Natural killer cell (primary cell): ENCODE data around the gene MITF. TPM values are rescaled to one million over a fixed set of nuclear protein-coding genes. Genes with fewer than 3 reads are reported as not detected.
"Not testable (repeated sequence)": the region's sequence is repeated elsewhere in the genome, so short reads cannot be mapped to it uniquely, and the experiment has no call there.

Experiments
- ATAC-seq, 3 donors: fragments of 150-1000 bp in 2 of 3; fragments of 200-7000 bp in 1 of 3; cut with Tn5 transposase; 1 replicate in 1 of 3; 2 replicates in 2 of 3; pipeline ENCODE4 v1.10.0; 2021; ENCODE audit warnings: mild to moderate bottlenecking in 2 of 3, moderate library complexity in 2 of 3
- DNase-seq, 2 donors: peaks; one replicate each; pipeline versions ENCODE4 v3.0.0 to v3.0.0-alpha.2; 2013 to 2021; ENCODE audit warnings: mixed read lengths in 1 of 2
- H3K27ac ChIP-seq: one replicate; pipeline ENCODE4 v1.5.1; 2013; ENCODE audit warnings: mild to moderate bottlenecking, low read length
- H3K27me3 ChIP-seq: one replicate; pipeline ENCODE4 v1.6.1; 2013; ENCODE audit warnings: low read length; ENCODE audit not compliant: control insufficient read depth, insufficient read depth
- H3K36me3 ChIP-seq: one replicate; pipeline ENCODE4 v1.6.1; 2013; ENCODE audit warnings: low read length; ENCODE audit not compliant: control insufficient read depth, insufficient read depth
- H3K4me1 ChIP-seq: one replicate; pipeline ENCODE4 v1.6.1; 2013; ENCODE audit warnings: low read length; ENCODE audit not compliant: control insufficient read depth, insufficient read depth
- H3K4me3 ChIP-seq: one replicate; pipeline ENCODE4 v1.5.1; 2013; ENCODE audit warnings: low read length
- H3K9me3 ChIP-seq: one replicate; pipeline ENCODE4 v1.6.1; 2013; ENCODE audit warnings: low read length; ENCODE audit not compliant: control insufficient read depth, insufficient read depth
- H3K27ac Mint-ChIP-seq, 2 donors: one replicate each; pipeline ENCODE4 v1.8.0; 2022; ENCODE audit warnings: mild to moderate bottlenecking in 2 of 2, mixed read lengths in 2 of 2, moderate library complexity in 1 of 2
- H3K27me3 Mint-ChIP-seq, 2 donors: one replicate each; pipeline ENCODE4 v1.8.0; 2022; ENCODE audit warnings: low read depth in 2 of 2, mixed read lengths in 2 of 2
- H3K36me3 Mint-ChIP-seq: one replicate; pipeline ENCODE4 v1.8.0; 2022; ENCODE audit warnings: mixed read lengths
- H3K4me1 Mint-ChIP-seq, 2 donors: one replicate each; pipeline ENCODE4 v1.8.0; 2022; ENCODE audit warnings: mixed read lengths in 2 of 2
- H3K4me3 Mint-ChIP-seq: one replicate; pipeline ENCODE4 v1.8.0; 2022; ENCODE audit warnings: mild to moderate bottlenecking, moderate library complexity, mixed read lengths
- H3K9me3 Mint-ChIP-seq, 2 donors: one replicate each; pipeline ENCODE4 v1.8.0; 2022; ENCODE audit warnings: mixed read lengths in 2 of 2
- WGBS: methylation state at CpG from one replicate; pipeline ENCODE4 v1.1.7; 2013; ENCODE audit warnings: missing lambda C conversion rate; ENCODE audit not compliant: insufficient coverage; 5-methylcytosine and 5-hydroxymethylcytosine counted together
- intact Hi-C: fragments of 100-400 bp; cut with micrococcal nuclease; formaldehyde crosslinking; loops from one replicate; pipeline ENCODE4 v1.14.2; 2022
- total RNA-seq, 4 donors: library from RNA; stranded (reverse); fragments of 120-200 nt in 1 of 4; gene quantifications; one replicate each; pipeline versions ENCODE4 v1.2.3 to v1.2.4, GENCODE V29; 2013 to 2022
- TF ChIP-seq, protein P1 (sequence below): fragments of 200-600 bp; IDR thresholded peaks from one replicate; pipeline ENCODE4 v1.8.0; 2022; ENCODE audit warnings: antibody characterized with exemption

MITF gene
- total RNA-seq, 3 donors from 2014 or later (not counting 1 experiment from before 2014, with no cell fraction given) = 0.23 to 1.5 (median 0.54) TPM

- H3K36me3 ChIP-seq = no peaks in the 10 kb centered on the region
- no peak overlapping the region for H3K27ac ChIP-seq
- WGBS = 80% methylated on average over 1 of the region's 1 CpG
- no peaks in the 10 kb centered on the region for H3K27me3 Mint-ChIP-seq
- intact Hi-C loops = no loop called here
- no peak for DNase-seq
- H3K9me3 ChIP-seq = no peaks in the 10 kb centered on the region
- no peaks in the 10 kb centered on the region for H3K36me3 Mint-ChIP-seq
- H3K27me3 ChIP-seq = no peaks in the 10 kb centered on the region
- H3K4me1 ChIP-seq = no peaks in the 10 kb centered on the region
- no peaks in the 10 kb centered on the region for H3K4me1 Mint-ChIP-seq
- TF ChIP-seq, protein P1, sequence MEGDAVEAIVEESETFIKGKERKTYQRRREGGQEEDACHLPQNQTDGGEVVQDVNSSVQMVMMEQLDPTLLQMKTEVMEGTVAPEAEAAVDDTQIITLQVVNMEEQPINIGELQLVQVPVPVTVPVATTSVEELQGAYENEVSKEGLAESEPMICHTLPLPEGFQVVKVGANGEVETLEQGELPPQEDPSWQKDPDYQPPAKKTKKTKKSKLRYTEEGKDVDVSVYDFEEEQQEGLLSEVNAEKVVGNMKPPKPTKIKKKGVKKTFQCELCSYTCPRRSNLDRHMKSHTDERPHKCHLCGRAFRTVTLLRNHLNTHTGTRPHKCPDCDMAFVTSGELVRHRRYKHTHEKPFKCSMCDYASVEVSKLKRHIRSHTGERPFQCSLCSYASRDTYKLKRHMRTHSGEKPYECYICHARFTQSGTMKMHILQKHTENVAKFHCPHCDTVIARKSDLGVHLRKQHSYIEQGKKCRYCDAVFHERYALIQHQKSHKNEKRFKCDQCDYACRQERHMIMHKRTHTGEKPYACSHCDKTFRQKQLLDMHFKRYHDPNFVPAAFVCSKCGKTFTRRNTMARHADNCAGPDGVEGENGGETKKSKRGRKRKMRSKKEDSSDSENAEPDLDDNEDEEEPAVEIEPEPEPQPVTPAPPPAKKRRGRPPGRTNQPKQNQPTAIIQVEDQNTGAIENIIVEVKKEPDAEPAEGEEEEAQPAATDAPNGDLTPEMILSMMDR = no peak
- no peak for ATAC-seq
- no peak overlapping the region for H3K27ac Mint-ChIP-seq
- H3K4me3 ChIP-seq = no peak overlapping the region
- peaks cover 4 to 7% of the 10 kb centered on the region in 2 donors for H3K9me3 Mint-ChIP-seq
- H3K4me3 Mint-ChIP-seq = no peak overlapping the region
Measured at GRCh38 chr3:69902386-69902785, 163.1 kb downstream of the MITF start.

DNA sequence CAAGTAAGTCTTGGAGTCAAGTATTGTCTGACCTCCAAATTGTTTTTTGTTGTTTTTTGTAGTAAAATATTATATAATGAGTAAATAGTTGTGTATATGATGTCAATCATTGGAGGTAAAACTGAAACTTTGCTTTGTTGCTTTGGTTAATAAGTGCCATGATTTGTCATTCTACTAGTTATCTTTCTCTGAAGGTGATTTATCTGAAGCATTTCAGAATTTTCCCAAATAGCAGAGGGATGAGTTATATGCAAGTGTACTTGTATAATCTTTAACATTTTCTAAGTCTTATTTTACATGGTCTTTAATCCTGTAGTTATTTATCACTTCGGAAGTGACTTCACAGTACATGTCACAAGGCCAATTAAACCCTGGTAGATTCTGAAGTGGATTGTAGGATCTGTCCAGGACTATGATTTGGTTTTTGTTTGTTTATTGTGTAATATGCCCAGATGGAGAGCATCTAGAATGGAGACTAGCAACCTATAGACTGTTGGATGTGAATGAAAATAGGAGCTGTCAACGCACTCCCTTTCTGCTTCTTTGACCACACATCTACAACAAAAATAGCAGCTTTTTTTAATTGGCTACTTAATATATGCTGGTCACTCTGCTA lies 167.2 kb downstream of the MITF start:
- Histone ChIP-seq H3K9me3 (peaks cover 3% of the 10 kb centered on the region), H3K4me1 (no peaks in the 10 kb centered on the region), H3K27me3 (no peaks in the 10 kb centered on the region), H3K27ac (no peak overlapping the region), H3K36me3 (no peaks in the 10 kb centered on the region), H3K4me3 (no peak overlapping the region)
- Mint-ChIP-seq H3K9me3 (peaks cover 7 to 12% of the 10 kb centered on the region in 2 donors), H3K27ac (no peak overlapping the region), H3K27me3 (no peaks in the 10 kb centered on the region), H3K4me3 (no peak overlapping the region), H3K36me3 (no peaks in the 10 kb centered on the region), H3K4me1 (no peaks in the 10 kb centered on the region)
- 75% methylated on average over 1 of the region's 2 CpGs for WGBS
- TF ChIP-seq, protein P1 = no peak
- DNase-seq (no peak), ATAC-seq (no peak)
- intact Hi-C loops = no loop called here

DNA sequence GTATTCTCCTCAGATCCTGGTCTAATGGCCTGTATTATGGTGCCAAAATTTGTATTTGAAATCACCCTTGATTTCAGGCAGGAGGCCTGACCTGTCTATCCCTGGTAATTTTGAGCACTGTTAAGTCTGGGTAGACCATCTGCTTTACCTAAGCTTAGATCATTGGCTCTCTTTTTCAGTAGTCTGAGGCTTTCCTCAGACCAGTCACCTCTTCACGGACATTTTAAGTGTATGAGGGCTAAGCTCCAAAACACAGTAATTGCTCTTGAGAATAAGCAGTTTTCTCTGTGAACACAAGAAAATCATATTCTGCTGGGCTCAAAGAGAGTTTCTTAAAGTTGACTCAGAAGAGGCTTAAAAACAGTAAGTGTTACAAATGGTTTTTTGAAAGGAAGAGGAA lies 168.3 kb downstream of the MITF start:
- Histone ChIP-seq H3K27ac (no peak overlapping the region), H3K9me3 (peaks cover 3% of the 10 kb centered on the region), H3K36me3 (no peaks in the 10 kb centered on the region), H3K4me1 (no peaks in the 10 kb centered on the region), H3K27me3 (no peaks in the 10 kb centered on the region), H3K4me3 (no peak overlapping the region)
- Mint-ChIP-seq H3K36me3 (no peaks in the 10 kb centered on the region), H3K4me3 (no peak overlapping the region), H3K27ac (no peak overlapping the region), H3K27me3 (no peaks in the 10 kb centered on the region), H3K4me1 (no peaks in the 10 kb centered on the region), H3K9me3 (peaks cover 7 to 14% of the 10 kb centered on the region in 2 donors)
- intact Hi-C loops = no loop called here
- WGBS = 100% methylated on average over 1 of the region's 1 CpG
- DNase-seq (no peak), ATAC-seq (no peak)
- TF ChIP-seq, protein P1 = no peak

DNA sequence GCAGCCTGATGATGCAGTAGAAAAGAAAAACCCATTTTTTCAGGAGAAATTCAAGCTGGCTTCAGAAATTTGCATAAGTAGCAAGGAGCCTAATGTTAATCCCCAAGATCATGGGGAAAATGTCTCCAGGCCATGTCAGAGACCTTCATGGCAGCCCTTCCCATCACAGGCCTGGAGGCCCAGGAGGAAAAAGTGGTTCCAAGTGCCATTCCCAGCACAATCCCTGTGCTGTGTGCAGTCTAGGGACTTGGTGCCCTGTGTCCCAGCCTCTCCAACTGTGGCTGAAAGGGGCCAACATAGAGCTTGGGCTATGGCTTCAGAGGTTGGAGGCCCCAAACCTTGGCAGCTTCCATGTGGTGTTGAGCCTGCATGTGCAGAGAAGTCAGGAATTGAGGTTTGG lies 170.6 kb downstream of the MITF start:
- H3K4me1 Mint-ChIP-seq, H3K4me1 ChIP-seq, intact Hi-C loops, H3K27me3 Mint-ChIP-seq, H3K9me3 ChIP-seq, H3K36me3 ChIP-seq, H3K36me3 Mint-ChIP-seq, H3K4me3 ChIP-seq, DNase-seq, H3K27ac Mint-ChIP-seq, H3K4me3 Mint-ChIP-seq, H3K27ac ChIP-seq, ATAC-seq, H3K27me3 ChIP-seq: not testable (repeated sequence)
- peaks cover 8 to 11% of the 10 kb centered on the region in 2 donors for H3K9me3 Mint-ChIP-seq
